ENCODE measurements around the gene DOHH. TPM values are rescaled to one million over a fixed set of nuclear protein-coding genes. Genes with fewer than 3 reads are reported as not detected.

The DOHH gene
- polyA plus RNA-seq, 1 donor (not counting 4 experiments of a cell fraction or from before 2014, with no cell fraction given), result 4.2 TPM

DNA sequence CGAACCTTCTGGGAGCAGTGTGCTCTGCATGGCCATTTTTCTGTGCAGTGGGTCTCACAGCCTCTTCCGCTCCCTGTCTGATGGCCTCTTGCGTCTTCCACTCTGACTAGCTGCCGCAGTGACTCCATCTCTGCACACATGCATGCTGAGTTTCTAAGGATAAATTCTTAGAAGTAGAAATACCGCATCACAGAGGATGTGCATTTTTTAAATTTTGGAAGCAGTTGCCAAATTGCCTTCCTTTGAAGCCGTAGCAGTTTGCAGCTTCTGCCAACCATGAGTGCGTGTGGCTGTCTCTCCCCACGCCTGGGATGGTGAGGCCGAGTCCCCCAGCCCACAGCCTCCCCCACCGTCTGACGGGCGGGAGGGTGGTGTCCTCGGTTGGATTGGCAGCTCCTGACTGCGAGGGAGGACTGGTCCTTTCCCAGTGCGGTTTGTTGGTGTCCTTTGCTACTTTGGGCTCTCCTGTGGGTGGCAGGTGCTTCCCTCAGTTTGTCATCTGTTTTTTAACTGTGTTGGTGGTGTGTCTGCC lies 15.5 kb upstream of the DOHH start:
- peaks cover 84% of the 10 kb centered on the region for H3K79me2 ChIP-seq (ENCODE audit: control insufficient read depth, insufficient read depth, low read length)
- peaks cover 15 to 19% of the 10 kb centered on the region in 2 experiments for H3K36me3 ChIP-seq (ENCODE audit: control insufficient read depth in 2 of 2, extremely low read depth in 1 of 2, insufficient read depth in 2 of 2, low read length in 2 of 2)
- peaks cover 9% of the 10 kb centered on the region for H3K4me1 ChIP-seq (ENCODE audit: control insufficient read depth, extremely low read depth, insufficient read depth, low read length)
- no peak overlapping the region for H3K4me3 ChIP-seq (ENCODE audit: control insufficient read depth in 2 of 3, extremely low read depth in 1 of 3, insufficient read depth in 2 of 3, low read depth in 1 of 3, low read length in 3 of 3)
- peaks cover 56% of the 10 kb centered on the region for H4K20me1 ChIP-seq (ENCODE audit: control insufficient read depth, extremely low read depth, insufficient read depth, low read length)
- no peaks in the 10 kb centered on the region for H3K27me3 ChIP-seq (ENCODE audit: control insufficient read depth, extremely low read depth, insufficient read depth, low read length)
- peaks cover 5% of the 10 kb centered on the region for H3K9me1 ChIP-seq (ENCODE audit: control insufficient read depth, extremely low read depth, insufficient read depth, low read length)
- no peak overlapping the region for H3K9ac ChIP-seq (ENCODE audit: control insufficient read depth, extremely low read depth, insufficient read depth, low read length)
- no peak overlapping the region for H2AFZ ChIP-seq (ENCODE audit: control insufficient read depth, low read length)
- no peak overlapping the region for H3K27ac ChIP-seq (ENCODE audit: control insufficient read depth, insufficient read depth, low read length)
- H3K4me2 ChIP-seq (ENCODE audit: control insufficient read depth, extremely low read depth, insufficient read depth, low read depth, low read length), result no peak overlapping the region
- FAIRE-seq (no peak), DNase-seq (ENCODE audit: low read depth, low spot score) (no peak)
- no peaks in the 10 kb centered on the region for H3K9me3 ChIP-seq (ENCODE audit: control insufficient read depth, low read depth, low read length)
- TF ChIP-seq, protein P1, sequence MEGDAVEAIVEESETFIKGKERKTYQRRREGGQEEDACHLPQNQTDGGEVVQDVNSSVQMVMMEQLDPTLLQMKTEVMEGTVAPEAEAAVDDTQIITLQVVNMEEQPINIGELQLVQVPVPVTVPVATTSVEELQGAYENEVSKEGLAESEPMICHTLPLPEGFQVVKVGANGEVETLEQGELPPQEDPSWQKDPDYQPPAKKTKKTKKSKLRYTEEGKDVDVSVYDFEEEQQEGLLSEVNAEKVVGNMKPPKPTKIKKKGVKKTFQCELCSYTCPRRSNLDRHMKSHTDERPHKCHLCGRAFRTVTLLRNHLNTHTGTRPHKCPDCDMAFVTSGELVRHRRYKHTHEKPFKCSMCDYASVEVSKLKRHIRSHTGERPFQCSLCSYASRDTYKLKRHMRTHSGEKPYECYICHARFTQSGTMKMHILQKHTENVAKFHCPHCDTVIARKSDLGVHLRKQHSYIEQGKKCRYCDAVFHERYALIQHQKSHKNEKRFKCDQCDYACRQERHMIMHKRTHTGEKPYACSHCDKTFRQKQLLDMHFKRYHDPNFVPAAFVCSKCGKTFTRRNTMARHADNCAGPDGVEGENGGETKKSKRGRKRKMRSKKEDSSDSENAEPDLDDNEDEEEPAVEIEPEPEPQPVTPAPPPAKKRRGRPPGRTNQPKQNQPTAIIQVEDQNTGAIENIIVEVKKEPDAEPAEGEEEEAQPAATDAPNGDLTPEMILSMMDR (optimal IDR thresholded peaks at IDR 0.05 in 1 of 3, IDR thresholded peaks at IDR 0.05 in 1 of 3, conservative IDR thresholded peaks at IDR 0.05 in 1 of 3; ENCODE audit: extremely low read depth in 1 of 3, insufficient read depth in 2 of 3, low read length in 3 of 3), result no peak
- TF ChIP-seq EZH2 (IDR thresholded peaks at IDR 0.05; ENCODE audit: low read length), result no peak
- dilution Hi-C loops (cut with MboI; ENCODE audit: extremely low pct_ligation_motif_present, low sequenced_read_pairs), result no loop called here

DNA sequence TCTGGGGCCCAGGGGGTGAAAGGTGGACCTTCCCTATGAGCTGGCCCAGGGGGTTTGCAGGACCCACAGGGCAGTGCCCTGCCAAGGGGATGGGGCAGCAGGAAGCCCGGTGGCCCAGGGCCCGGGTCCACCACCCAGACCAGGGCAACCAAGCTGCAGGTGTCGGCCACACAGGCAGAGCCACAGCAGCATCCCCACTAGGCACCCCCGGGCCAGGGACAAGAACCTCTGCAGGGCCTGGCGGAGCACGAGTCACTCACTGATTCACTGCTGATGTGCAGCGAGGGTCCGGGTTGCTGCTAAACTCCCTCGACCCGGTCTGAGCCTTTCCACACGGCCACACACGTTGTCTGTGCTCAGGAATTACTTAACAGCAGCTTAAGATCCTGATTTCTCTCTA lies 14.5 kb upstream of the DOHH start:
- Histone ChIP-seq H3K4me3 (ENCODE audit: control insufficient read depth in 2 of 3, extremely low read depth in 1 of 3, insufficient read depth in 2 of 3, low read depth in 1 of 3, low read length in 3 of 3) (no peak overlapping the region), H3K79me2 (ENCODE audit: control insufficient read depth, insufficient read depth, low read length) (peaks cover 93% of the 10 kb centered on the region), H3K27ac (ENCODE audit: control insufficient read depth, insufficient read depth, low read length) (no peak overlapping the region), H3K27me3 (ENCODE audit: control insufficient read depth, extremely low read depth, insufficient read depth, low read length) (no peaks in the 10 kb centered on the region), H3K4me1 (ENCODE audit: control insufficient read depth, extremely low read depth, insufficient read depth, low read length) (peaks cover 1% of the 10 kb centered on the region), H2AFZ (ENCODE audit: control insufficient read depth, low read length) (no peak overlapping the region), H3K4me2 (ENCODE audit: control insufficient read depth, extremely low read depth, insufficient read depth, low read depth, low read length) (no peak overlapping the region), H3K9ac (ENCODE audit: control insufficient read depth, extremely low read depth, insufficient read depth, low read length) (no peak overlapping the region), H4K20me1 (ENCODE audit: control insufficient read depth, extremely low read depth, insufficient read depth, low read length) (peaks cover 53% of the 10 kb centered on the region), H3K9me1 (ENCODE audit: control insufficient read depth, extremely low read depth, insufficient read depth, low read length) (peaks cover 5% of the 10 kb centered on the region), H3K9me3 (ENCODE audit: control insufficient read depth, low read depth, low read length) (no peaks in the 10 kb centered on the region), H3K36me3 (ENCODE audit: control insufficient read depth in 2 of 2, extremely low read depth in 1 of 2, insufficient read depth in 2 of 2, low read length in 2 of 2) (peaks cover 20 to 26% of the 10 kb centered on the region in 2 experiments)
- TF ChIP-seq, protein P1 (optimal IDR thresholded peaks at IDR 0.05 in 1 of 3, IDR thresholded peaks at IDR 0.05 in 1 of 3, conservative IDR thresholded peaks at IDR 0.05 in 1 of 3; ENCODE audit: extremely low read depth in 1 of 3, insufficient read depth in 2 of 3, low read length in 3 of 3), result no peak
- TF ChIP-seq EZH2 (IDR thresholded peaks at IDR 0.05; ENCODE audit: low read length), result no peak
- DNase-seq (ENCODE audit: low read depth, low spot score) (no peak), FAIRE-seq (no peak)
- dilution Hi-C loops (cut with MboI; ENCODE audit: extremely low pct_ligation_motif_present, low sequenced_read_pairs), result no loop called here

Measured in keratinocyte (primary cell).